Activated CD4-positive, alpha-beta T cell treated with anti-CD3 and anti-CD28 coated beads, Interleukin-2, amount 10 ng/mL, durations not matched to agents 7 days and 5 days (primary cell): ENCODE results near the gene RIPOR2. TPM values are rescaled to one million over a fixed set of nuclear protein-coding genes. Genes with fewer than 3 reads are reported as not detected.
A peak's percentile ranks its signal among the peaks of the same experiment; 100 is the strongest.

Experiments used
- CTCF ChIA-PET: fragments of 350-600 bp; sonication (Branson Sonifier 250); formaldehyde crosslinking; loops from one replicate; lab custom pipeline; 2021; ENCODE audit warnings: antibody characterized with exemption; lab: Charles Lee
- POLR2A ChIA-PET: fragments of 350-600 bp; sonication (Branson Sonifier 250); formaldehyde crosslinking; loops from one replicate; lab custom pipeline; 2021; ENCODE audit warnings: antibody characterized with exemption; lab: Charles Lee
- DNase-seq: peaks from one replicate; pipeline ENCODE4 v3.0.0-alpha.2; 2020
- H3K27ac Mint-ChIP-seq: one replicate; pipeline ENCODE4 v1.8.0; 2021; ENCODE audit warnings: mild to moderate bottlenecking, moderate library complexity, mixed read lengths
- H3K27me3 Mint-ChIP-seq: one replicate; pipeline ENCODE4 v1.8.0; 2021; ENCODE audit warnings: mixed read lengths
- H3K36me3 Mint-ChIP-seq: one replicate; pipeline ENCODE4 v1.8.0; 2021; ENCODE audit warnings: low read depth, mixed read lengths
- H3K4me1 Mint-ChIP-seq: one replicate; pipeline ENCODE4 v1.8.0; 2021; ENCODE audit warnings: mixed read lengths
- H3K4me3 Mint-ChIP-seq: one replicate; pipeline ENCODE4 v1.8.0; 2021; ENCODE audit warnings: mild to moderate bottlenecking, moderate library complexity, mixed read lengths
- H3K9me3 Mint-ChIP-seq: one replicate; pipeline ENCODE4 v1.8.0; 2021; ENCODE audit warnings: mixed read lengths
- total RNA-seq, 2 experiments: library from RNA; stranded (reverse); gene quantifications; one replicate each; pipeline ENCODE4 v1.2.3, GENCODE V29; 2021

Gene RIPOR2
- total RNA-seq, 2 experiments from 2014 or later = 287 to 303 TPM

DNA sequence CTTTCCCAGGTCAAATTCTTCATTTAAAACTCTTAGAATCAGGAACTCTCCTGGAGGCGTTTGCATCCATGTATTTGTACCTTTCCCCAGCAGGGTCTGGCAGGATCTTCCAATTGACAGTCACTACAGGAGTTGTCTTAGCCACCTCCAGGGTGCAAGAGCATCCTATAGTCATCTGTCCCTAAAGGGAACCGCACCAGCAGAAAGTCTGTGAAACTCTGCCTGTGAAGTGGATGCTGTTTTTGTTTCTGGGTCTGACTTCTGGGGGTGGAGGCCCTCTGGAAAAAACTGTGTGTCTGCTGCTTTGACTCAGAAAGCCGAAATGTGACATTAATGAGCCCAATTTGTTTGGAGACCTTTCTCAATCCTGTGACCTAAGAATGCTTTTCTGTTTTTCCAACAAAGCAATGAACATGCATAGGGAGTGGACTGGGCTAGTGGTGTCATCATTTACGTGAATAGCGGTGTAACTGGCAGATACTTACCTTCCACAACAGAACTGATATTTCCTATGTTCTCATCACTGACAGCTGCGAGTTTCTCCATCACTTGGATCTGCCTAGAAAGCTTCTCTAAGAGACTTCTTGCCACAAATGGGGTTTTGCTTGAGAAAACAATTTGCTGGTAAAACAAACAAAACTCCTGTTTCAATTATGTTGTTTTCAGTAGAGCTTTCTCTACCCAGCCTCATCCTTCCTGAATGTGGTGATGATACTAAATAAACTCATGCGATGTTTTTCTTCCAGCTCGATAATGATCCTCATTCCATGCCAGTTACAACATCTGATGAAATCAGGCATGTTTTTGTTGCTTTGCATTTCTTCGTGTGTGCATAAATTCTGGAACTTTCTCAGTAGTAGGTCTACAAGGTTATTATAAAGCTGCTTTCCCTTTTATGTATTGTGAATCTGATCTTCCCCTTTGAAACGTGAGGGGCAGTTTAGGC, 103.7 kb downstream of the RIPOR2 start:
- Mint-ChIP-seq H3K9me3 (peaks cover 9% of the 10 kb centered on the region), H3K27me3 (no peaks in the 10 kb centered on the region), H3K4me1 (peaks cover 25% of the 10 kb centered on the region), H3K27ac (peak overlapping the region; percentile 60), H3K36me3 (peaks cover 87% of the 10 kb centered on the region), H3K4me3 (peak overlapping the region; percentile 16)
- DNase-seq = no peak
- ChIA-PET POLR2A (no interaction called here), CTCF (no interaction called here)

DNA sequence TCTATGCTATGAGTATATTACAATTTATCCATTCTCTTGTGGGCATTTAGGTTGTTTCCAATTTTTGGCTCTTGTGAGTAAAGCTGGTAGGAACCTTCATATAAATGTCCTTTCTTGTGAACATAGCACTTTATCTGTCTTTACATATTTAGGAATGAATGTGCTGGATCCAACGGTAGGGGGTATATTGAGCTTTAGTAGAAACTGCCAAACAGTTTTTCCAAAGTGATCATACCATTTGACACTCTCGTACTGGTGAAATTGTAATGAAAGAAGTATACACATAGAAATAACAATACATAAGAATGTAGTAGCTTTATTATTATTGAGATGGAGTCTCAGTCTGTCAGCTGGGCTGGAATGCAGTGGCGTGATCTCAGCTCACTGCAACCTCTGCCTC, 106.1 kb downstream of the RIPOR2 start:
- no peak for DNase-seq
- H3K4me3 Mint-ChIP-seq = no peak overlapping the region
- H3K36me3 Mint-ChIP-seq = peaks cover 82% of the 10 kb centered on the region
- POLR2A ChIA-PET = no interaction called here
- H3K27ac Mint-ChIP-seq = peak overlapping the region; percentile 11
- peaks cover 3% of the 10 kb centered on the region for H3K9me3 Mint-ChIP-seq
- H3K27me3 Mint-ChIP-seq = no peaks in the 10 kb centered on the region
- H3K4me1 Mint-ChIP-seq = peaks cover 12% of the 10 kb centered on the region
- CTCF ChIA-PET = interaction anchor here (0.6 to 2.1 kb wide), 3 partner anchors 16 to 43 kb away, joined by 3 to 4 read pairs (median 3); no protein-coding TSS in a partner anchor

DNA sequence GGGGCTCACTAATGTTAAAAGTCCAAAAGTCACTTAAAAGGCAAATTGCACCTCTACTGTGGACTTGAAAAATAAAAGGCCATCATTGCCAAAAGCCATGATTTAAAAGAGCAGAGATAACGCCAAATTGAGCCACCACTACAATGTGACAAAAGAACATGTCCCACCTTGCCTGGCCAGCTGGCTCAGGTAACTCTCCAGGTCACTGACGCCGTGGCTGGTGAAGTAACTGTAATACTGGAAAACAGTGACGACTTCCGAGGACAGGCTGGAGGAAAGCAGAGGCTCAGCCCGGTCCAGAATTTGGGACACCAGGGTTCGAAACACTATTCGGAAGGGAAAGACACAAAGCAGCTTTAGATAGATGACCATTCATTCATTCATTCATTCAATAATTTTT, 107.8 kb downstream of the RIPOR2 start:
- Mint-ChIP-seq H3K9me3 (no peaks in the 10 kb centered on the region), H3K4me1 (peaks cover 5% of the 10 kb centered on the region), H3K27me3 (no peaks in the 10 kb centered on the region), H3K4me3 (no peak overlapping the region), H3K27ac (peak overlapping the region; percentile 57), H3K36me3 (peaks cover 80% of the 10 kb centered on the region)
- DNase-seq = no peak
- ChIA-PET POLR2A (no interaction called here), CTCF (no interaction called here)

DNA sequence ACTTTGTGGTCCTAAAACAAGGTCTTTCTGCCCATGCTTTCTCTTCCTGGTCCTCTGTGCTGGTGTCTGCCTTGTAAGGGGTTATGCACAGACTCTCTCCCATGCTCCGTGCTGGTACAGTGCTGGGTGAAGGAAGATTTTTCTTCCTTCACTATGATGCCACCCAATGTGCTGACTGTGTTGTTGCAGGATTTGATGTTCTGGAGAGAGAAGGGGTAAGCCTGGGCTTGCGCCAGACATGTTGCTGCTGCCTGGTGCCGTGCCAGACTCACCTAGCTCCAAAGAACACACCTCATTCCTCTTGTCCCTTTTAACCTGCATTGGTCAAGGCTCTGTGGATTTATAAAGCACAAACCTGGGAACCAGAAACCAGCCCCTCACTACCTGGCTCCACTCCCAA, 108.6 kb downstream of the RIPOR2 start:
- H3K27ac Mint-ChIP-seq = no peak overlapping the region

DNA sequence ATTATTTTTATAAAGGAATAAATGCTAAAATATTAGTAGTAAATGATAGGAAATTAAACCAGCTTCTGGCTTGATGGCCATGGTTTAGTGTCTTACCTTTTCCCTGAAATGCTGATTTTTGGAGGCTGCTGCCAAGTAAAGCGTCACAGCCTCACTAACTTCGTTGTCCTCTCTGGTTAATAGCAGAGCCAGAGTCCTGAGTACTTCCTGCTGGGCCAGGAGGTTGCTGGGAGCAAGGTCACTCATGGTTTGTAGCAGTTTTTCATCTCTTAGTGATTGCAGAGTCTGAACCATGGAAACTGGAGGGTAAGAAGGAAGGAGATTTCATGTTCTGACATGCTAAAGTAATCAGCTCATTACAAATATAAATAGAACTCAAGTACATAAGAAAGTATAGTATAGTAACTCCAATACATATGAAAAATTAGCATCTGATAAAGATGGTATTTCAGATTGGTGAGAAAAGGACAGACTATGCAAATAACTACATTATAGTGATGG, 110.6 kb downstream of the RIPOR2 start:
- POLR2A ChIA-PET = no interaction called here

More for the DNA sequence above, 108.6 kb downstream of the RIPOR2 start:
- Mint-ChIP-seq H3K27me3 (no peaks in the 10 kb centered on the region), H3K9me3 (no peaks in the 10 kb centered on the region), H3K4me1 (peaks cover 2% of the 10 kb centered on the region), H3K36me3 (peaks cover 78% of the 10 kb centered on the region), H3K4me3 (no peak overlapping the region)
- CTCF ChIA-PET = no interaction called here
- POLR2A ChIA-PET = no interaction called here
- no peak for DNase-seq

DNA sequence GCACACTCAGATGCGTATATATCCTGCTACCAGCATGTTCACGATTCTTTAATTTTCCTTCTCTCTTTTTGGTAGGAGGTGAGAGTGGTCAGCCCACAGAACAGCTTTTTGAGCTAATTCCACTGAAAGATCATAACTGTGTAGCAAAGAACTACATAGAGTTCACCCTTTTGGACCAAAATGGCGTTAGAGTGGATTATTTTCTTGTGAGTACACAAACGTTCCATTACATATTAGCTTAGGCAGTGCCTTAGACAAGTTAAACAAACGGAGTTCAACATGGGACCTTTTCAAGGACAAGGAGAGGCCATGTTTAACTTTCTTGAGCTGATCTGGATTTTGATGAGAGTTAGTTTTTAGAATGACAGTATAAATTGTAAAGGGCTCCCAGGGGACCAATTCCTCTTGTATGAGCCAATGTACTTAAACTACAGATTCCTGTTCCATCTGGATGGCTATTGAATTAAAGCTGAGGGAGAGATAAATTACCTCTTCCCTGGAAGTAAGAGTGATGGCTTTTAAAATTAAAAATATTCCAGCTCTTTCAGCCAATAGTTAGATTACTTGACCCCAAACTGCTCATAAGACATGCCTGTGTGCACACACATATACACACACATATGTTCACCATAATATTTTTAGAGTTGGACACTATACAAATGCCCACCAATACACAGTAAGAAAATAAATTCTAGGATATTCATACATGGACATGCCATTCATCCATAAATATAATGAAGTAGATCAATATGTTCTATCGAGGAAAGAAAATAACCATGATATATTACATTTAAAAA, 111.4 kb downstream of the RIPOR2 start:
- Mint-ChIP-seq H3K27me3 (no peaks in the 10 kb centered on the region), H3K36me3 (peaks cover 70% of the 10 kb centered on the region), H3K9me3 (no peaks in the 10 kb centered on the region), H3K4me1 (peaks cover 2% of the 10 kb centered on the region), H3K27ac (peak overlapping the region; percentile 13), H3K4me3 (no peak overlapping the region)
- DNase-seq = no peak
- CTCF ChIA-PET = interaction anchor here (1.2 kb wide), 1 partner anchor 301 kb away, joined by 4 read pairs; no protein-coding TSS in a partner anchor
- POLR2A ChIA-PET = no interaction called here

More for the DNA sequence above, 110.6 kb downstream of the RIPOR2 start:
- CTCF ChIA-PET = no interaction called here
- DNase-seq = no peak
- Mint-ChIP-seq H3K4me1 (peaks cover 2% of the 10 kb centered on the region), H3K36me3 (peaks cover 73% of the 10 kb centered on the region), H3K9me3 (no peaks in the 10 kb centered on the region), H3K27ac (no peak overlapping the region), H3K27me3 (no peaks in the 10 kb centered on the region), H3K4me3 (no peak overlapping the region)

DNA sequence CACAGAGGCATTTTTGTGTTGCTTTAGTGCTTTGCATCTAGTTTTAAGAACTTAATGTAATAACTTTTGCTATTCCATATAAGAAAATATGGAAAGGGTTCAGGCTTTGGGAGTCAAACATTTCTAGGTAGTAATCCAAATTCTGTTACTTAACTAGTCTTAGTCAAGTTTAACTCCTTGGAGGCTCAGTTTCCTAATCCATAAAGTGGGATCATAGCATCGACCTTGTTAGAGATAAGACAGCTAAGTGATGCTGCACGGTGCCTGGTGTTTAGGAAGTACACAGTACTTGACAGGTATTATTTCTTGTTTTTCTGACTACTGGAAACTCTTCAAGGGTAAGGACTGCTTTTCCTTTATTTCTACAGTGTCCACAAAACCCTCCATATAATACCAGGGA, 112.6 kb downstream of the RIPOR2 start:
- Mint-ChIP-seq H3K4me1 (peaks cover 4% of the 10 kb centered on the region), H3K9me3 (peaks cover 7% of the 10 kb centered on the region), H3K36me3 (peaks cover 76% of the 10 kb centered on the region), H3K4me3 (no peak overlapping the region), H3K27me3 (no peaks in the 10 kb centered on the region), H3K27ac (no peak overlapping the region)
- DNase-seq = no peak
- POLR2A ChIA-PET = no interaction called here
- CTCF ChIA-PET = interaction anchor here (1.2 kb wide), 1 partner anchor 300 kb away, joined by 4 read pairs; no protein-coding TSS in a partner anchor

DNA sequence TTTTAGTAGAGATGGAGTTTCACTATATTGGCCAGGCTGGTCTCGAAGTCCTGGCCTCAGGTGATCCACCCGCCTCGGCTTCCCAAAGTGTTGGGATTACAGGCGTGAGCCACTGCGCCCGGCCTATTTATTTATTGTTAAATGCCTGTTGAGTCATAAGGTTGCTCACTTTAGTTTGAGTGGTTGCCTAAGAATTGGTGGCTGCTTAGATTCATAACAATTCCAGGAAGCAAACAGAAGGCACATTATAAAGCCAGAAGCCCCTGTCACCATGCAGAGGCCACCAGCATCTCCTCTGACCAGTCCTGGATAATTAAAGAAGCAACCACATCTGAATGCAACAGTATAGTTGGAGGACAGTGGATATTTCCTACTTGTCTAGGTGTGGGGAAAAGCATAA, 113.1 kb downstream of the RIPOR2 start:
- Mint-ChIP-seq H3K27me3 (no peaks in the 10 kb centered on the region), H3K9me3 (peaks cover 10% of the 10 kb centered on the region), H3K4me3 (no peak overlapping the region), H3K27ac (no peak overlapping the region), H3K4me1 (peaks cover 4% of the 10 kb centered on the region), H3K36me3 (peaks cover 77% of the 10 kb centered on the region)
- DNase-seq = no peak
- ChIA-PET CTCF (no interaction called here), POLR2A (no interaction called here)

- Mint-ChIP-seq H3K36me3 (peaks cover 74% of the 10 kb centered on the region), H3K4me1 (peaks cover 4% of the 10 kb centered on the region)
Measured at GRCh38 chr6:24821860-24822444, 113.8 kb downstream of the RIPOR2 start.

GRCh38 chr6:24818346-24818745, 117.4 kb downstream of the RIPOR2 start:
- ChIA-PET POLR2A (no interaction called here), CTCF (interaction anchor here (1.4 kb wide), 1 partner anchor 21 kb away, joined by 4 read pairs; no protein-coding TSS in a partner anchor)
- no peak overlapping the region for H3K27ac Mint-ChIP-seq
- peaks cover 13% of the 10 kb centered on the region for H3K9me3 Mint-ChIP-seq
- H3K27me3 Mint-ChIP-seq = no peaks in the 10 kb centered on the region
- no peak overlapping the region for H3K4me3 Mint-ChIP-seq
- H3K36me3 Mint-ChIP-seq = peaks cover 46% of the 10 kb centered on the region
- peaks cover 3% of the 10 kb centered on the region for H3K4me1 Mint-ChIP-seq
- no peak for DNase-seq

More at GRCh38 chr6:24821860-24822444, 113.8 kb downstream of the RIPOR2 start:
- ChIA-PET CTCF (no interaction called here), POLR2A (no interaction called here)
- DNase-seq = no peak
- Mint-ChIP-seq H3K9me3 (peaks cover 13% of the 10 kb centered on the region), H3K27ac (peak overlapping the region; percentile 74), H3K4me3 (no peak overlapping the region), H3K27me3 (no peaks in the 10 kb centered on the region)

DNA sequence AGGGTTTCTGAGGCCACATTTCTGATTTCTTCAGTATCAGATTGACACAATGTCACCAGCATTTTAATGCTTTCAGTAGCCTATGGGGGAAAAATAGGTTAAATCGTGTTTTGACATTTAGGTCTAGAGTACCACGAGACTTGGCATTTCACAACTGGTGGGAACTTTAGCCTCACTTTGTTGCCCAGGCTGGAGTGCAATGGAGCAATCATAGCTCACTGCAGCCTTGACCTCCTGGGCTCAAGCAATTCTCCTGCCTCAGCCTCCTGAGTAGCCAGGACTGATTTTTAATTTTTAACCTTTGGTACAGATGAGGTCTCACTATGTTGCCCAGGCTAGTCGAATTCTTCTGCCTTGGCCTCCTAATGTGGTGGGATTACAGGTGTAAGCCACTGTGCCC, 126.0 kb downstream of the RIPOR2 start:
- no peak for DNase-seq
- Mint-ChIP-seq H3K4me3 (no peak overlapping the region), H3K4me1 (no peaks in the 10 kb centered on the region), H3K36me3 (peaks cover 50% of the 10 kb centered on the region), H3K27ac (no peak overlapping the region), H3K27me3 (no peaks in the 10 kb centered on the region), H3K9me3 (no peaks in the 10 kb centered on the region)
- ChIA-PET POLR2A (no interaction called here), CTCF (no interaction called here)

DNA sequence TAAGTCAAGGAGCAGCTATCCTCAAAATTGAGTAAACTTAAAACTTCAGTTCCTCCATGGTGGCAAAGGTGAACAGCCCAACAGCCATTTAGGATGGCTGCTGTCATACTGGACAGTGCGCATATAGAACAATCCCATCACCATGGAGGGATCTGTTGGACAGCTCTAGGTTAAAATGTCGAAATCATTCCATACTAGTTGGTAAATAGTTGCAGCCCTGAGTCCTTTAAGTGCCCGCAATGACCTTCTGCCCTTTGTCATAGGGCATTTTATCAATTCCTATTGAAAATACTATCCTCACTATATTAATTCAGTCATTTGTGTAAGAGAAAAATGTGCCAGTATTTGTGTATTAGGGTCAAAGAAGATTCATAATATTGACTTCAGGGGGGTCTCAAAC, 128.2 kb downstream of the RIPOR2 start:
- ChIA-PET CTCF (interaction anchor here (1.9 kb wide), 1 partner anchor 10 kb away, joined by 6 read pairs; no protein-coding TSS in a partner anchor), POLR2A (no interaction called here)
- no peak for DNase-seq
- H3K27me3 Mint-ChIP-seq = no peaks in the 10 kb centered on the region
- H3K4me1 Mint-ChIP-seq = no peaks in the 10 kb centered on the region
- H3K27ac Mint-ChIP-seq = no peak overlapping the region
- peaks cover 63% of the 10 kb centered on the region for H3K36me3 Mint-ChIP-seq
- no peak overlapping the region for H3K4me3 Mint-ChIP-seq
- no peaks in the 10 kb centered on the region for H3K9me3 Mint-ChIP-seq
